ENCODE measurements around the gene TPCN1. TPM values are rescaled to one million over a fixed set of nuclear protein-coding genes. Genes with fewer than 3 reads are reported as not detected.
A peak's percentile ranks its signal among the peaks of the same experiment; 100 is the strongest.

The TPCN1 gene
- 8.8 TPM for polyA plus RNA-seq (2012; ENCODE audit: insufficient read depth, insufficient read length)

DNA sequence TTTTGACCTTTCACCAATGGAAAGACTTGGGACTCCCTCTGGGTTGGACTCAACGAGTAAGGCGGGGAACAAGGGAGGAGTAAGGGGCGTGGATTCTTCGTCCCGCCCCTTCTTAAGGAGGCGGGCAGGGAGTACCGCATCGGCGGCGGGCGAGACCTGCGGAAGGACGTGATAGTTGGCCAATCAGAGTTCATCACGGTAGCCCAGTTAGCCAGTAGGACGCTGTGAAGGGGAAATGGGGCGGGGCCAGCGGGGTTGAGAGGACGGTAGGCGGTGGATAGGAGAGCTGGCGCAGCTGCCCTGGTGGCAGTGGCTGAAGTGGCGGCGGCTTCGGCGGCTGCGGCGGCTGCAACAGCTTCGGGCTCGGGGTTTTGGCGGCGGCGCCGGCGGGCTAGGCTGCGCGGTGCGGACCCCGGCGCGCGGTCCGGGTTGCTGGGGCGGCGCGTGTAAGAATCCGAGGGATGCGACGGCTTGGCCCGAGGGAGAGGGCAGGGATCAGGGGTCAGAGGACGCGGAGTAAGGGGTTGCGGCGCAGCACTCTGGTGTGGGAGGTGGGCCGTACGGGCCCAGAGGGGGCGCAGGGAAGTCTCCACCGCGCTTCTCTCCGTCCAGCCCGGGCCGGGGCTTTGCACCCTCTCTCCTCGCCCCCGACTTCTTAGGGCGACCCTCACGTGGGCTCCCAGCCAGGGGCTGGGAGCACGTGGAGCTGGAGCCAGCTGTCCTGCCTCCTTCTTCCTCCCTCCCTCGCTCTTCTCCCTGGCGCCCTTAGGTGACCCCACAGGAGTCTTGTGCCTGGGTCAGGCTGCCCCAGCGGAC, at the start of gene TPCN1:
TPCN1 (plus strand) TSS at position 284 of the 816 bp plus-strand sequence. CDS start 5,389 bp downstream, outside the sequence.
- peak within 1 kb of the TSS; percentile 86 for H3K4me3 ChIP-seq (ENCODE audit: low read length)
- peak; percentile 100 for DNase-seq (ENCODE audit: low read depth, low spot score)

DNA sequence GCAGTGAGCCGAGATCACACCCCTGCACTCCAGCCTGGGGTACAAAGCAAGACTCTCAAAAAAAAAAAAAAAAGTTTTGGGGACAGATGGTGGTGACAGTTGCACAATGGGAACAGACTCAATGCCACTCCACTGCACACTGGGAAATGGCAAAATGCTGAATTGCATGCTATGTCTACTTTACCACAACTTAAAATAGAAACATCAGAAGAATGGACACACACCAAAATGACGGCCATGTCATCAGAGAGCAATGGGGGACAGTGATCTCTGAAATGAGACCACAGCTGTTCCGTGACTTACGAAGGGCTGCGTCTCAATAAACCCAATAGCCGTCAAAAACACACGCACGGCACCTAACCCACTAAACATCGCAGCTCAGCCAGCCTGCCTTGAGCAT, 49.7 kb upstream of the TPCN1 start:
- no peak overlapping the region for H3K4me3 ChIP-seq (ENCODE audit: low read length)
- no peak for DNase-seq (ENCODE audit: low read depth, low spot score)

DNA sequence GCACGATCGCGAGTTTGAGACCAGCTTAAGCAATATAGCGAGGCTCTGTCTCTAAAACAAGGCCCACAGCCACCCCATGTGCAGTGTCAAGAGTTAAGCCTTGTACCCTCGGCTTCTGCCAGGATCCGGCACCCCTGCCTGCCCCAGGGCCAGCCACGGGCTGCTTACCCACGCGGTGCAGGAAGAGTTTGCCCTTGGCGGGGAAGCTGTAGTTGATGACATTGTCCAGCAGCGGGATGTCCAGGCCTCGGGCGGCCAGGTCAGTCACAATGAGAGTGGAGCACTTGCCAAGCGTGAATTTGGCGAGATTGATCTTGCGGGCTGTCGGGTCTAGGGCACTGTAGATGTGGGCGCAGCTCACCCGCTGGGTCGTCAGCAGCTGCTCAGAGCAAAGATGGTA, 49.1 kb upstream of the TPCN1 start:
- no peak overlapping the region for H3K4me3 ChIP-seq (ENCODE audit: low read length)
- no peak for DNase-seq (ENCODE audit: low read depth, low spot score)

DNA sequence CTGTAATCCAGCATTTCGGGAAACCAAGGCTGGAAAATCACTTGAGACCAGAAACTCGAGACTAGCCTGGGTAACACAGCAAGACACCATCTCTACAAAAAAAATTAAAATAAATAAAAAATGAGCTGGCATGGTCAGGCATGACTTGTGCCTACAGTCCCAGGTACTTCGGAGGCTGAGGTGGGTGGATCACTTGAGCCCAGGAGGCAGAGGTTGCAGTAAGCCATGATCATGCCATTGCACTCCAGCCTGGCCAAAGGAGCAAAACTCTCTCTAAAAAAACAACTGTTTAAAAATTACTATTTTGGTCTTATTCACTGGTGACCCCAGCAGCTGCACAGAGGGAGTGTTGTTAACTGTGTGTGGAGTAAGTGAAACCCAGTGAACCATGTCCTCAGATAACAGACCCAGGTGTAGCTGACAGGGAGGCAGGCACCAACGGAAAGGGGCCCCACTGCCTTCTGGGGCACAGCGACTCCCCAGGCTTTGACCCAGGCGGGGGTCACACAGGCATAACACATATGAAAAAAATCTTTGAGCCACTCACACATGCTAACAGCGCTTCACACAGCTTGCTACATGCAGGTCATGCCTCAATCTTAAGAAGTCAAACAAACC, 48.1 kb upstream of the TPCN1 start:
- H3K4me3 ChIP-seq (ENCODE audit: low read length), result no peak overlapping the region
- no peak for DNase-seq (ENCODE audit: low read depth, low spot score)

DNA sequence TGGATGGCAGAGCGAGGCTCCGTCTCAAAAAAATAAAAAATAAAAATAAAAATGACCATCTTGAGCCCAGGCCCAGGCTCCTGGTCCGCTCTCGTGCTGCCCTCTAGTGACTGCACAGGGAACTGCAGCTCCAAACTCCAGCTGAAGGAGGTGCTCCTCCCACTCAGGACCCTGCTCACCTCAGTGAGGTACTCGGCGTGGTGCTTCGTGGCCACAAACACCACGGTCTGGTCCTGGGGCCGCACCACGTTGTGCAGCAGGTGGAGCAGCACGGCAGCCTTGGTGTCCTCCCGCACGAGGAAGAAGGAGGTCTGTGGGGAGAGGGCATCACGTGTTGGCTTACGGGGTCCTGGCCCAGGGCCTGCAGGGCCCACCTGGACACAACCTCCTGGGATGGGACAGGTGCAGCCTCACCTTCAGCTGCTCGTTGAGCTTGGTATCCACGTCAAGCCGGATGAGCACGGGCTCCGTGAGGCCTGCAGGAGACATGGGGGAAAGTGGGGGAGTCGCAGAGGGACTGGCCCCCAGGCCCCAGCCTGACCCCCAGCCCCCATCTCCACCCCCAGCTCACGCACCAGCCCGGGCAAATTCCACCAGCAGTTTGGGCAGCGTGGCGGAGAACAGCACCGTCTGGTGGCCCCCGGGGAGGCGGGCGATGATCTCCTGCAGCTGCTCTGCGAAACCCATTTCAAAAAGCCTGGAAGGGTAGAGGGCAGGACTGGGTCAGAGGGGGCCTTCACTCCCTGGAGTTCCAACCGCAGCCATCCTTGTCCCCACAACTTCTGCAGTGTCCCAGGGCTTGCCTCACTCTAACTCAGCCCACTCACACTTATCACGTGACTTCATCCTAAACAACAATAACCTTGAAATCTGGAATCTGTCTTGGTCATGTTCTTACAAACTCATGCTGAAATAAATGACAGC, 46.5 kb upstream of the TPCN1 start:
- peak; percentile 33 for DNase-seq (ENCODE audit: low read depth, low spot score)
- H3K4me3 ChIP-seq (ENCODE audit: low read length), result no peak overlapping the region

DNA sequence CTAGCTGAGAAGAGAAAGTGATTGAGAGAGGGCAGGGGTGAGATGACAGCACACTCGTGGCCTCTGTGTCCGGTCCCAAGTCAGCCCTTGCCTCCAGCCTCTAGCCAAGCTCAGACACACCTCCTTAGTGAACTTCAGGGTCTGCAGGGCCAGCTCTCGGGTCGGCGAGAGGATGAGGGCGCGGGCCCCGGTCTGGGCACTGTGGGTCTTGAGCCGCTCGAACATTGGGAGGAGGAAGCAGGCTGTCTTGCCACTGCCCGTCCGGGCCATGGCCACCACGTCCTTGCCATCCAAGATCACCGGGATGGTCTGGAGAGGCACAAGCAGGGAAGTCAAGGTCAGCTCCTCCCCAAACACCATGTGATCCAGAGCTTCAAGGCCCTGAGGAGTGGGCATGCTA, 42.2 kb upstream of the TPCN1 start:
- DNase-seq (ENCODE audit: low read depth, low spot score), result no peak

DNA sequence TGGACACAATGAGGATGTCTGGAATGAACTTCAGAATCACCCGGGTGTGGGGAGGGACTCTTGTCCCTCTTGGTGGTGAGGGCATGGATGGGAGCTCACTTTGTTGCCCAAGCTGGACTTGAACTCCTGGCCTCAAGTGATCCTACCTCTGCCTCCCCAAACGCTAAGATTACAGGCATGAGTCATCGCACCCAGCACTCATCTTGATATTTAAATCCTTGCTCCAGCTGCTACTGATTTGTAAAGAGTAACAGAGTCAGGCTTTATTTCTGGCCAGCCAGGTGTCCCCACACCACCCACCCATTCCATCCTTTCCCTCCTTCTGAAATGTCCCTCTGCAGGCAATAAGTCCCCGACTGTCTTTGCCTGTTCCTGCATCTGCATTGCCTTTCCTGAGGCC, 40.9 kb upstream of the TPCN1 start:
- no peak overlapping the region for H3K4me3 ChIP-seq (ENCODE audit: low read length)
- no peak for DNase-seq (ENCODE audit: low read depth, low spot score)

More for the DNA sequence above, 42.2 kb upstream of the TPCN1 start:
- H3K4me3 ChIP-seq (ENCODE audit: low read length), result no peak overlapping the region

DNA sequence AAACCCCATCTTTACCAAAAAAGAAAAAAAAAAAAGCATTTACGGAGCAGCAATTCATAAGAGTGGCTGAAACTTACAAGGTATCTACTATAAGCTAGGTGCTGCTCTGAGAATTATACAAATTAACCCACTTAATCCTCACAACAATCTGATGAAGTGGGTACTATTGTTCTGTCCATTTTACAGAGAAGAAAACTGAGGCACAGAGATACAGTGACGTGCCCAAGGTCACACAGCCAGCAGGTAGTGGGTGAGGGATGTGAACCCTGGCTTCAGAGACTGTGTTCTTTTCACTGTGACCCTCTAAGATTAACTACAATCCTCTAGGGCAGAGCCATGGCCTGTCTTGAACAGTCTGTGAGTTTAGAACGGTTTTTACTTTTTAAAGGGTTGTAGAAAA, 39.3 kb upstream of the TPCN1 start:
- H3K4me3 ChIP-seq (ENCODE audit: low read length), result no peak overlapping the region
- DNase-seq (ENCODE audit: low read depth, low spot score), result no peak

DNA sequence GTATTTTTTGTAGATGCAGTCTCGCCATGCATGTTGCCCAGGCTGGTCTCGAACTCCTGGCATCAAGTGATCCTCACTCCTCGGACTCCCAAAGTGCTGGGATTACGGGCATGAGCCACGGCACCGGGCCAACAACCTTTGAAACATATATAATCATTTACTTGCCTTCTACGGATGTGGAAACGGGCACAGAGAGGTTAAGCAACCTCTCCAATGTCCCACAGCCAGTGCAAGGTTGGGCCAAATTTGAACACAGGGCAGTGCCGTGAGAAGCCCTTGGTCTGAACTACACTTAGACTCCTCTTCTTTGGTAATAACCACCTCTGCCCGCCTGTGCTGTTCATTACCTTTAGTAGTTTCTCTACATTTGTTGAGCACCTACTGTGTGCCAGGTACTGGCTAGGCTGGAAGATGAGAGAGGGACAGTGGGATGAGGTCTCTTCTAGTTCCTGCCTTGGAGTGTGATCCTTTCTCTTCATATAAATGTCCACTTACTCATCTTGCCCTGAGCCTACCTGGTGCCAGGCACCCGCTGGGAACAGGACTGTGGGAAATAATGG, 38.2 kb upstream of the TPCN1 start:
- H3K4me3 ChIP-seq (ENCODE audit: low read length), result no peak overlapping the region
- no peak for DNase-seq (ENCODE audit: low read depth, low spot score)

DNA sequence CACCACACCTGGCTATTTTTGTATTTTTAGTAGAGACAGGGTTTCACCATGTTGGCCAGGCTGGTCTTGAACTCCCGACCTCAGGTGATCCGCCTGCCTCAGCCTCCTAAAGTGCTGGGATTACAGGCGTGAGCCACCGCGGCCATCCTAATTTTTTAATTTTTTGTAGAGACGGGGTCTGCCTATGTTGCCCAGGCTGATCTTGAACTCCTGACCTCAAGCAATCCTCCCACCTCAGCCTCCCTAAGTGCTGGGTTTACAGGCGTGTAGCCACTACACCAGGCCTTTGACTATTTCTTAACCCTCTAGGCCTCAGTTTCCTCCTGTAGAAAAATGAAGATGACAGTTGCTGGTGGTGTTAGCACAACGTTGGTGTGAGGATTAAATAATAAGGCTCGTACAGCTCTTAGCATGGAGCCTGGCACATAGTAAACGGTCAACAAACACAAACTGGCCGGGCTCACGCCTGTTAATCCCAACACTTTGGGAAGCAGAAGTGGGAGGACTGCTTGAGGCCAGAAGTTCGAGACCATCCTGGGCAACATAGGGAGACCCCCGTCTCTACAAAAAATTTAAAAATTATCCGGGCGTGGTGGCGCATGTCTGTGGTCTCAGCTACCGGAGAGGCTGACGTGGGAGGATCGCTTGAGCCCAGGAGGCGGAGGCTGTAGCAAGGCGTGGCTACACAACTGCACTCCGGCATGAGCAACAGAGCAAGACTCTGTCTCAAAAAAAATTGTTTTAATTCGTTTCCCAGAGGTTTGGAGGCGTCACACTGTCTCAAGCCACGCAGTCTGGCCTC, 37.0 kb upstream of the TPCN1 start:
- peak overlapping the region; percentile 88 for H3K4me3 ChIP-seq (ENCODE audit: low read length)
- no peak for DNase-seq (ENCODE audit: low read depth, low spot score)

DNA sequence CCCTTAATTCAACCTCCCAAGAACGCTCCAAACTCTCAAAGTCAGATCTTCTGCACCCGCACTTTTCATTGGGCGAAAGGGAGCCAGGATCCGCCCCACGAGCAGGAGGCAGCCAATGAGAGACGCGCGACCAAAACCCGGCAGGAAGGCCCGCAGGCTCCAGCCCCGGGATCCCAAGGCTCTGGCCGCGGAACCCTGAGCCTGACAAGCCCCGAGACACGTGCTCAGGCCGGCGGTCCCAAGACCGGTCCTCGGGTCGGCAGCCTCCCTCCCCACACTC, 36.4 kb upstream of the TPCN1 start:
- H3K4me3 ChIP-seq (ENCODE audit: low read length), result peak overlapping the region; percentile 88
- DNase-seq (ENCODE audit: low read depth, low spot score), result peak; percentile 83

DNA sequence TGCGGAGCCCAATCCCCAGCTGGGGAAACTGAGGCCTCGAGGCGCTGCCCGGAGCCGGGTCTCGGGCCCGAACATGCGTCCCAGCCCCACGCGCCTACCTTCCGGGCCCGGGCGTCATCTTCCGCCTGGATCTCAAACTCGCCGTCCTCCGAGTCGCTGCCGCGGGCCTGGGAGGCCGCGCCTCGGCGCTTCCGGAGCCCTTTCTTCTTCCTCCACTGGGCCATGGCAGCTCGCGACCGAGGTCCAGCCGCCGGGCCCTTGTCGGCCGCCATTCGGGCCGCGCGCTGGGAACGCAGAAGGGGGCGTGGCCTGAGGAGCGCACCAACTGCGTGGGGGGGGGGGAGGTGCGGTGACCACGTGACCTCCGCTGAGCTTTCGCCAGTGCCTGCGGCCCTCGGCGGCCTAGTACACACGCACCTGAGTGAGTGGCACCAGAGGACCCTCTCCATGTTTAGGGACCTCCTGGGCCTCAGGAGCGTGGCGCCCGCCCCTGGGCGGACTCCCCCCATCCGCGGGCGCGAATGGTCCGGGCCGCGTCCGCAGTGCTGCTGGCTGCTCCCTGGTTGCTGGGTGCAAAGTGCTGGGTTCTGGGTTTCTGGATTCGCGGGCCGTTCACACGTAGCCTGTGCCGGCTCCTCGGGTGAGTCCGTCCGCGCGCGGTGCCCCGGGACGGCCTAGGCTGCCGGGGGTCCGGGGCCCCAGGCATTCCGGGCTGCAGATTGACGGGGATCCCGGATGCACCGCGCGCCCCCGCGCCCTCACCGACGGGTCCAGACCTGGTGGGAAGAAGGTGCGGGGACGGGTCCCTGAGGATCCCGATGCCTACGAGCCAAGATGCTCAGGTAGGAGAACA, 35.9 kb upstream of the TPCN1 start, which contains the start of the genes DDX54 and RITA1:
DDX54 (minus strand) TSS at position 299 of the 853 bp plus-strand sequence; CDS start at position 272, 27 bp downstream.
RITA1 (plus strand) TSS at position 542 of the 853 bp plus-strand sequence. CDS start 1,026 bp downstream, outside the sequence.
- H3K4me3 ChIP-seq (ENCODE audit: low read length), result peak within 1 kb of the TSS; percentile 88
- DNase-seq (ENCODE audit: low read depth, low spot score), result peak; percentile 66

DNA sequence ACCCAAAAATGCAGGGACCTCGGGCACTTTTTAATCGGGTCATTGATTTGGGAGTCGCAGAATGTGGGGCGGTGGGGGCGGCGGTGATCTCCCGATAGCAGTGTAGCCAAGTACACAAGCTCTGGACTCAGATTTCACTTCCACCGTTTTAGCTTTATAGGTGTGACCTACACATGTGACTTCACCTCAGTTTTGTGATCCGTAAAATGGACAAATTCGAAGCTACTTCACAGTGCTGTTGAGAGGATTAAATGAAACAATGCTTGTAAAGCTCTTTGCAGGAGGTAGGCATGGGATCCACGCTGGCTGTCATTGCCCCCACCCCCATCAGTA, 35.3 kb upstream of the TPCN1 start:
- no peak for DNase-seq (ENCODE audit: low read depth, low spot score)
- H3K4me3 ChIP-seq (ENCODE audit: low read length), result peak overlapping the region; percentile 88

DNA sequence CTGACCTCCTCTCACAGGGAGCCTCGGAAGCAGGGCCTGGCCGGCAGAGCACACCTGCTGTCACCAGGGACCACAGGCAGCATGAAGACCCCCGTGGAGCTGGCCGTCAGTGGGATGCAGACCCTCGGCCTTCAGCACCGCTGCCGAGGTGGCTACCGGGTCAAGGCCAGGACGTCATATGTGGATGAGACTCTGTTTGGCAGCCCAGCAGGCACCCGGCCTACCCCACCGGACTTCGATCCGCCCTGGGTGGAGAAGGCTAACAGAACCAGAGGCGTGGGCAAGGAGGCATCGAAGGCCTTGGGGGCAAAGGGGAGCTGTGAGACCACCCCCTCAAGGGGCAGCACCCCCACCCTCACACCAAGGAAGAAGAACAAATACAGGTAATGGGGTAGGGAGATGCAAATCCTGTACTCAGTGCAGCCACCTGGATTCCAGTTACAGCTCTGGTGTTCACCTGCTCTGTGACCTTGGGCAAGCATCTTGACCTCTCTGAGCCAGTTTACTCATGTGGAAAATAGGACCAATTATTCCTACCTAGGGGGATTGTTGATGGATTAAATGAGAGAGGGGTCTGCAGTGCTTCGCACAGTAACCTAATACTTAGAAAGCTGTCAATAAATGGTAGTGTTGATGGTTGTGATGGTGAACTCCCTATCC, 34.5 kb upstream of the TPCN1 start:
- peak overlapping the region; percentile 88 for H3K4me3 ChIP-seq (ENCODE audit: low read length)
- DNase-seq (ENCODE audit: low read depth, low spot score), result no peak

DNA sequence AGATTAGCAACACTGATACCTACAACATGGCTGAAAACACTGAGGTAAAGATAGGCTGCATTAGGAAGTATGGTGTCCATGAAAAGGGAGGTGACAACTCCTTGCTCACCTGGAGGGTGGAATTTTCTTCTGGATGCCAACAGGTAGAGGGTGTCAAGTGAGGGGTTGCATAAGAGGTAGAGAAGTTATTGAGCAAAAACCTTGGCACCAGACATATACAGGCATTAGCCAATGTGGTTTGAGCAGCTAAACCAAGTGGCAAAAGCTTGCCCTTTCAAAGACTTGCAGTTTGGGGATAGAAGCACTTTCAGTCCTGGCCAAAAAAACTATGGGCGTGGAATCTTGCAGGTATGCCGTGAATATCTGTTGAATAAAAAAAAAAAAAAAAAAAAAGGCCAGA, 31.9 kb upstream of the TPCN1 start:
- DNase-seq (ENCODE audit: low read depth, low spot score), result no peak
- H3K4me3 ChIP-seq (ENCODE audit: low read length), result no peak overlapping the region

DNA sequence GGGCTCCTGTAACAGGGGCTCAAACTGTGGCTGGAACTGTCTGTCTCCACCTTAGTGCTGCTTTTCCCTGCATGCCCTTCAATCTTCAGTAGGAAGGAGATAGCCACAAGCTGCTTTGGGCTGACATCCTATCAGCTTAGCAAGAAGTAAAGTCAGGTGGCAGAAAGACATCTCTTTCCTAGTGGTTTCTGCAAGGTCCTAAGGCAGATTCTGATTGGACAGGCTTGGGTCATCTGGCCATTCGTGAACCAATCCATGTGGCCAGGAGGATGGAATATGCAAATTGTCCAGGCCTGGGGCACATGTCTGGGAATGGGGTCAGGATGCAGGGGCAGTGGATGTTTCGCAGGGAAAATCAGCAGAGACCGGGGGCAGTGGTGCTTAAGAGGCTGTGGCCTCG, 30.5 kb upstream of the TPCN1 start:
- DNase-seq (ENCODE audit: low read depth, low spot score), result no peak
- H3K4me3 ChIP-seq (ENCODE audit: low read length), result no peak overlapping the region

DNA sequence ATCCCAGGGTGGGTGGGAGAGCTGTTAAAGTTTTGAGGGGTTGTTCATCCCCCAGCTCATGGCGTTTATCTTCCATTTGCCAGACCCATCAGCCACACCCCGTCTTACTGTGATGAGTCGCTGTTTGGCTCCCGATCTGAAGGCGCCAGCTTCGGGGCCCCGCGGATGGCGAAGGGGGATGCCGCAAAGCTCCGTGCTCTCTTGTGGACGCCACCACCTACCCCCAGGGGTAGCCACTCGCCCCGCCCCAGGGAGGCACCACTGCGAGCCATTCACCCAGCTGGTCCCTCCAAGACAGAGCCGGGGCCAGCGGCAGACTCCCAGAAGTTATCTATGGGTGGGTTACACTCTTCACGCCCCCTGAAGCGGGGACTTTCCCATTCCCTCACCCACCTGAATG, 30.0 kb upstream of the TPCN1 start:
- H3K4me3 ChIP-seq (ENCODE audit: low read length), result no peak overlapping the region
- DNase-seq (ENCODE audit: low read depth, low spot score), result no peak

All from Jurkat, Clone E6-1 (cell line).